SK-N-SH treated with all-trans-retinoic acid at 6 μM for 48 hours (cell line): Measurements from ENCODE around the gene BACH1.

Experiments used
- ATAC-seq: fragments of 200-7000 bp; cut with Tn5 transposase; 3 replicates; pipeline ENCODE4 v1.9.1; 2020; ENCODE audit warnings: mild to moderate bottlenecking, moderate library complexity
- ARNTL ChIP-seq: fragments of 450-650 bp; formaldehyde crosslinking; IDR thresholded peaks from 2 replicates; pipeline ENCODE4 v1.5.0; 2020; ENCODE audit warnings: low read depth, mild to moderate bottlenecking, moderate library complexity, borderline replicate concordance
- BACH2 ChIP-seq: fragments of 250-450 bp; sonication (Bioruptor Pico); IDR thresholded peaks from 2 replicates; pipeline ENCODE4 v1.9.0; 2021; ENCODE audit warnings: mild to moderate bottlenecking, borderline replicate concordance
- CREB5 ChIP-seq: fragments of 250-450 bp; sonication (Bioruptor Pico); IDR thresholded peaks from 2 replicates; pipeline ENCODE4 v1.5.1; 2020; ENCODE audit warnings: low read depth, mild to moderate bottlenecking, moderate library complexity
- CSDC2 ChIP-seq: fragments of 250-450 bp; sonication (Bioruptor Pico); IDR thresholded peaks from 2 replicates; pipeline ENCODE4 v1.5.0; 2020; ENCODE audit warnings: mild to moderate bottlenecking, moderate library complexity
- CSRNP3 ChIP-seq: fragments of 250-450 bp; sonication (Bioruptor Pico); IDR thresholded peaks from 2 replicates; pipeline ENCODE4 v1.5.1; 2021; ENCODE audit warnings: mild to moderate bottlenecking, moderate library complexity
- ESRRG ChIP-seq: fragments of 250-450 bp; sonication (Bioruptor Pico); IDR thresholded peaks from 2 replicates; pipeline ENCODE4 v1.6.1; 2021; ENCODE audit warnings: mild to moderate bottlenecking
- GLIS3 ChIP-seq: fragments of 250-450 bp; sonication (Bioruptor Pico); IDR thresholded peaks from 2 replicates; pipeline ENCODE4 v1.5.0; 2020; ENCODE audit warnings: mild to moderate bottlenecking, moderate library complexity
- ISL1 ChIP-seq: fragments of 250-450 bp; sonication (Bioruptor Pico); IDR thresholded peaks from 2 replicates; pipeline ENCODE4 v2.1.2; 2022; ENCODE audit warnings: mild to moderate bottlenecking, moderate library complexity
- OSR1 ChIP-seq: fragments of 250-450 bp; sonication (Bioruptor Pico); IDR thresholded peaks from 2 replicates; pipeline ENCODE4 v1.8.0; 2022; ENCODE audit warnings: moderate library complexity, mild to moderate bottlenecking, inconsistent platforms
- PATZ1 ChIP-seq: fragments of 250-450 bp; sonication (Bioruptor Pico); IDR thresholded peaks from 2 replicates; pipeline ENCODE4 v1.8.0; 2020; ENCODE audit warnings: mild to moderate bottlenecking, moderate library complexity, borderline replicate concordance
- POU6F1 ChIP-seq: fragments of 250-450 bp; sonication (Bioruptor Pico); IDR thresholded peaks from 2 replicates; pipeline ENCODE4 v1.8.0; 2021; ENCODE audit warnings: low read depth, mild to moderate bottlenecking, moderate library complexity, borderline replicate concordance
- PPARA ChIP-seq: fragments of 250-450 bp; sonication (Bioruptor Pico); IDR thresholded peaks from 2 replicates; pipeline ENCODE4 v1.5.0; 2020; ENCODE audit warnings: mild to moderate bottlenecking, borderline replicate concordance
- RARB ChIP-seq: fragments of 250-450 bp; sonication (Bioruptor Pico); IDR thresholded peaks from 2 replicates; pipeline ENCODE4 v1.8.0; 2021; ENCODE audit warnings: mild to moderate bottlenecking, moderate library complexity
- SNAI2 ChIP-seq: fragments of 250-450 bp; sonication (Bioruptor Pico); IDR thresholded peaks from 2 replicates; pipeline ENCODE4 v1.5.0; 2020; ENCODE audit warnings: mild to moderate bottlenecking, moderate library complexity
- TCF4 ChIP-seq: fragments of 250-450 bp; sonication (Bioruptor Pico); IDR thresholded peaks from 2 replicates; pipeline ENCODE4 v1.8.0; 2021; ENCODE audit warnings: mild to moderate bottlenecking, moderate library complexity, borderline replicate concordance
- TOX ChIP-seq: fragments of 250-450 bp; sonication (Bioruptor Pico); IDR thresholded peaks from 2 replicates; pipeline ENCODE4 v1.8.0; 2021; ENCODE audit warnings: mild to moderate bottlenecking, moderate library complexity, borderline replicate concordance
- TSHZ2 ChIP-seq: fragments of 250-450 bp; sonication (Bioruptor Pico); IDR thresholded peaks from 2 replicates; pipeline ENCODE4 v1.5.0; 2020; ENCODE audit warnings: mild to moderate bottlenecking, moderate library complexity
- ZC3H10 ChIP-seq: fragments of 250-450 bp; sonication (Bioruptor Pico); IDR thresholded peaks from 2 replicates; pipeline ENCODE4 v1.5.1; 2021; ENCODE audit warnings: mild to moderate bottlenecking, moderate library complexity
- ZFP3 ChIP-seq: fragments of 250-450 bp; sonication (Bioruptor Pico); IDR thresholded peaks from 2 replicates; pipeline ENCODE4 v1.5.0; 2020; ENCODE audit warnings: mild to moderate bottlenecking, moderate library complexity
- ZFP30 ChIP-seq: fragments of 450-650 bp; formaldehyde crosslinking; IDR thresholded peaks from 2 replicates; pipeline ENCODE4 v1.5.0; 2022; ENCODE audit warnings: mild to moderate bottlenecking, moderate library complexity
- ZNF565 ChIP-seq: fragments of 450-650 bp; formaldehyde crosslinking; conservative IDR thresholded peaks from 2 replicates; pipeline ENCODE4 v1.5.0; 2020; ENCODE audit warnings: low read depth, mild to moderate bottlenecking, moderate library complexity
- ZNF8 ChIP-seq: fragments of 450-650 bp; formaldehyde crosslinking; IDR thresholded peaks from 2 replicates; pipeline ENCODE4 v1.5.0; 2020; ENCODE audit warnings: mild to moderate bottlenecking, moderate library complexity

Gene BACH1

GRCh38 chr21:29386803-29387202, 88.1 kb downstream of the BACH1 start (continued):
- TF ChIP-seq ARNTL (CRISPR knock-in tag) (no peak), GLIS3 (CRISPR knock-in tag) (no peak), ZC3H10 (CRISPR knock-in tag) (no peak), CSRNP3 (CRISPR knock-in tag) (no peak), ESRRG (CRISPR knock-in tag) (no peak)

- no peak for ATAC-seq
- TF ChIP-seq ZNF565 (CRISPR knock-in tag): no peak
- TF ChIP-seq ZFP3: no peak
- TF ChIP-seq ISL1 (CRISPR knock-in tag): no peak
- no peak for TF ChIP-seq PATZ1 (CRISPR knock-in tag)
- TF ChIP-seq TOX: no peak
- TF ChIP-seq RARB: no peak
- no peak for TF ChIP-seq BACH2 (CRISPR knock-in tag)
- TF ChIP-seq ZFP30 (CRISPR knock-in tag): no peak
- TF ChIP-seq CREB5 (CRISPR knock-in tag): no peak
- no peak for TF ChIP-seq OSR1
- no peak for TF ChIP-seq CSRNP3 (CRISPR knock-in tag)
- no peak for TF ChIP-seq CSDC2 (CRISPR knock-in tag)
- TF ChIP-seq TSHZ2 (CRISPR knock-in tag): no peak
- no peak for TF ChIP-seq ESRRG (CRISPR knock-in tag)
- TF ChIP-seq ZC3H10 (CRISPR knock-in tag): no peak
- no peak for TF ChIP-seq GLIS3 (CRISPR knock-in tag)
- no peak for TF ChIP-seq TCF4 (CRISPR knock-in tag)
Measured at GRCh38 chr21:29387598-29387997, 88.9 kb downstream of the BACH1 start.

GRCh38 chr21:29389136-29389535, 90.4 kb downstream of the BACH1 start:
- TF ChIP-seq ZFP30 (CRISPR knock-in tag) (no peak), ZNF8 (CRISPR knock-in tag) (no peak), OSR1 (no peak), PPARA (CRISPR knock-in tag) (no peak), ZFP3 (no peak), ISL1 (CRISPR knock-in tag) (no peak), ZNF565 (CRISPR knock-in tag) (no peak)
- TF ChIP-seq, all 23 proteins: peak for 0

GRCh38 chr21:29390778-29391177, 92.1 kb downstream of the BACH1 start:
- ATAC-seq: no peak
- TF ChIP-seq PPARA (CRISPR knock-in tag) (no peak), SNAI2 (CRISPR knock-in tag) (no peak), ZFP30 (CRISPR knock-in tag) (no peak), RARB (no peak), ZC3H10 (CRISPR knock-in tag) (no peak), ZNF565 (CRISPR knock-in tag) (no peak), CSDC2 (CRISPR knock-in tag) (no peak), POU6F1 (CRISPR knock-in tag) (no peak), OSR1 (no peak), BACH2 (CRISPR knock-in tag) (no peak), TOX (no peak), ZFP3 (no peak), PATZ1 (CRISPR knock-in tag) (no peak), ZNF8 (CRISPR knock-in tag) (no peak), GLIS3 (CRISPR knock-in tag) (no peak)

More at GRCh38 chr21:29389136-29389535, 90.4 kb downstream of the BACH1 start:
- ATAC-seq: no peak
